GM18517 (cell line): ENCODE measurements around the gene CDHR4.

Experiments
- ATAC-seq: cut with Tn5 transposase; IDR thresholded peaks from one replicate; pipeline ENCODE4 v1.9.1; 2021; ENCODE audit warnings: mild to moderate bottlenecking, moderate library complexity; ENCODE audit not compliant: unreplicated experiment

CDHR4 gene

DNA sequence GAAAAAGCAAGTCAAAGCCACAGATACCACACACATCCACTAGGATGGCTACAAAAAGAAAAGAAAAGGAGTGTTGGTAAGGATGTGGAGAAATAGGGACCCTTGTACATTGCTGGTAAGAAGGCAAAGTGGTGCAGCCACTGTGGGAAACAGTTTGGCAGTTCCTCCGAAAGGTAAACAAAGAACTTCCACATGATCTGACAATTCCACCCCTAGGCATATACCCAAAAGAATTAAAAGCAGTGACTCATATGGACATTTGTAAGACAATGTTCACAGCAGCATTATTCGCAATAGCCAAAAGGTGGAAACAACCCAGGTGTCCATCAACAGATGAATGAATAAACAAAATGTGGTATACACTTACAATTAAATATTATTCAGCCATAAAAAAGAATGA is 53.7 kb downstream of the CDHR4 start:
- ATAC-seq, result no peak
